ENCODE measurements around the gene MYO6.
A peak's percentile ranks its signal among the peaks of the same experiment; 100 is the strongest.

Gene MYO6

GRCh38 chr6:75906871-75907270 is 157.8 kb downstream of the MYO6 start:
- no peak overlapping the region for H3K27ac ChIP-seq
- TF ChIP-seq CTCF (conservative IDR thresholded peaks at IDR 0.05; ENCODE audit: low read depth), result no peak
- ChIA-PET POLR2A (ENCODE audit: low non-redundant PET) (no interaction called here), CTCF (no interaction called here)
- no peak for DNase-seq (ENCODE audit: low spot score)

- TF ChIP-seq CTCF (conservative IDR thresholded peaks at IDR 0.05; ENCODE audit: low read depth), result no peak
- no peak for DNase-seq (ENCODE audit: low spot score)
- CTCF ChIA-PET, result no interaction called here
- no peak overlapping the region for H3K27ac ChIP-seq
- POLR2A ChIA-PET (ENCODE audit: low non-redundant PET), result no interaction called here
These were observed 158.4 kb downstream of the MYO6 start for GRCh38 chr6:75907444-75907843.

GRCh38 chr6:75913040-75913439 is 164.0 kb downstream of the MYO6 start:
- H3K27ac ChIP-seq, result no peak overlapping the region
- no peak for TF ChIP-seq CTCF (conservative IDR thresholded peaks at IDR 0.05; ENCODE audit: low read depth)
- CTCF ChIA-PET, result no interaction called here
- DNase-seq (ENCODE audit: low spot score), result no peak
- POLR2A ChIA-PET (ENCODE audit: low non-redundant PET), result no interaction called here

- ChIA-PET CTCF (no interaction called here), POLR2A (ENCODE audit: low non-redundant PET) (no interaction called here)
- peak; percentile 22 for DNase-seq (ENCODE audit: low spot score)
- H3K27ac ChIP-seq, result no peak overlapping the region
- TF ChIP-seq CTCF (conservative IDR thresholded peaks at IDR 0.05; ENCODE audit: low read depth), result no peak
These were observed 173.2 kb downstream of the MYO6 start for GRCh38 chr6:75922226-75922625.

GRCh38 chr6:75926293-75927168 is 177.5 kb downstream of the MYO6 start:
- CTCF ChIA-PET, result interaction anchor here (0.6 kb wide), 1 partner anchor 9 kb away, joined by 3 read pairs; no protein-coding TSS in a partner anchor
- POLR2A ChIA-PET (ENCODE audit: low non-redundant PET), result no interaction called here
- no peak for TF ChIP-seq CTCF (conservative IDR thresholded peaks at IDR 0.05; ENCODE audit: low read depth)
- no peak for DNase-seq (ENCODE audit: low spot score)
- H3K27ac ChIP-seq, result no peak overlapping the region

GRCh38 chr6:75931011-75931680 is 182.1 kb downstream of the MYO6 start:
- POLR2A ChIA-PET (ENCODE audit: low non-redundant PET), result no interaction called here
- CTCF ChIA-PET, result interaction anchor here (0.6 to 0.7 kb wide), 3 partner anchors 165 to 740 kb away, joined by 3 to 6 read pairs (median 4); no protein-coding TSS in a partner anchor
- no peak overlapping the region for H3K27ac ChIP-seq
- DNase-seq (ENCODE audit: low spot score), result no peak
- no peak for TF ChIP-seq CTCF (conservative IDR thresholded peaks at IDR 0.05; ENCODE audit: low read depth)

Measured in RWPE1 (cell line).